Astrocyte of the spinal cord (primary cell): Measurements from ENCODE around the gene CYTH1.

Experiments used
- DNase-seq: peaks from one replicate; pipeline ENCODE4 v3.0.0; 2011; ENCODE audit warnings: low read depth, low spot score
- H3K4me3 ChIP-seq: 2 replicates; pipeline ENCODE4 v1.5.1; 2011; ENCODE audit warnings: low read depth, mild to moderate bottlenecking, low read length, moderate library complexity
- in situ Hi-C: cut with HindIII; loops from 2 replicates; pipeline ENCODE4 v1.10.0; 2017; ENCODE audit warnings: low sequenced_read_pairs
- TF ChIP-seq, protein P1 (sequence below): IDR thresholded peaks from 2 replicates; pipeline ENCODE4 v1.5.1; 2012; ENCODE audit warnings: low read depth, mild to moderate bottlenecking, low read length, inconsistent platforms

Gene CYTH1

DNA sequence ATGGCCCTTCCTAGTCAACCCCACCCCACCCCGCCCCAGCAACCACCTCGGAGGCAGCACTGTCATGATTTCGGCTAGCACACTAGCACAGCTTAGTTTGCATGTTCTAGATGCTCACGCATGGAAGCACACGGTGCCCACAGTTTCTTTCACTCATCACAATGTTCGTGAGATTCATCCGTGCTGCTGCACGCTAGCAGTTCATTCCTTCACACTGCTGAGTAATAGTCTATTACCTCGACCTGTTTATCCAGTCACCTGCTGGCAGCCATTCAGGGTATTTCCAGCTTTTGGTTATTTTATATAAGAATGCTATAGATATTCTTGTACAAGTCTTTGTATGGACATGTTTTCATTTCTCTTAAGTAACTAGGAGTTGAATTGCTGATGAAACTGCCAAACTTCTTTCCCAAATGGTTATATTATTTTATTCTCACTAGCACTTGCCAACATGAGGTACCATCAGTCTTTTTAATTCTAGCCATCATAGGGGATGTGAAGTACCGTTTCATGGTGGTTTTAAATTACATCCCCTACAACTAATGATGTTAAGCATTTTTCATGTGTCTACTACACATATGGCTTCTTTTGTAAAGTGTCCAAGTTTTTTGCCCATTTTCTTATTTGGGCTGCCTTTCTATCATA, 75.7 kb downstream of the CYTH1 start:
- no peak overlapping the region for H3K4me3 ChIP-seq
- in situ Hi-C loops = no loop called here
- TF ChIP-seq, protein P1, sequence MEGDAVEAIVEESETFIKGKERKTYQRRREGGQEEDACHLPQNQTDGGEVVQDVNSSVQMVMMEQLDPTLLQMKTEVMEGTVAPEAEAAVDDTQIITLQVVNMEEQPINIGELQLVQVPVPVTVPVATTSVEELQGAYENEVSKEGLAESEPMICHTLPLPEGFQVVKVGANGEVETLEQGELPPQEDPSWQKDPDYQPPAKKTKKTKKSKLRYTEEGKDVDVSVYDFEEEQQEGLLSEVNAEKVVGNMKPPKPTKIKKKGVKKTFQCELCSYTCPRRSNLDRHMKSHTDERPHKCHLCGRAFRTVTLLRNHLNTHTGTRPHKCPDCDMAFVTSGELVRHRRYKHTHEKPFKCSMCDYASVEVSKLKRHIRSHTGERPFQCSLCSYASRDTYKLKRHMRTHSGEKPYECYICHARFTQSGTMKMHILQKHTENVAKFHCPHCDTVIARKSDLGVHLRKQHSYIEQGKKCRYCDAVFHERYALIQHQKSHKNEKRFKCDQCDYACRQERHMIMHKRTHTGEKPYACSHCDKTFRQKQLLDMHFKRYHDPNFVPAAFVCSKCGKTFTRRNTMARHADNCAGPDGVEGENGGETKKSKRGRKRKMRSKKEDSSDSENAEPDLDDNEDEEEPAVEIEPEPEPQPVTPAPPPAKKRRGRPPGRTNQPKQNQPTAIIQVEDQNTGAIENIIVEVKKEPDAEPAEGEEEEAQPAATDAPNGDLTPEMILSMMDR = no peak
- DNase-seq = peak; percentile 57

- in situ Hi-C loops = no loop called here
- no peak for DNase-seq
- TF ChIP-seq, protein P1 = no peak
- H3K4me3 ChIP-seq = no peak overlapping the region
These were observed 77.0 kb downstream of the CYTH1 start for GRCh38 chr17:78705071-78705470.

- H3K4me3 ChIP-seq = no peak overlapping the region
- in situ Hi-C loops = no loop called here
- no peak for DNase-seq
- TF ChIP-seq, protein P1 = no peak
These were observed 77.5 kb downstream of the CYTH1 start for GRCh38 chr17:78704594-78704993.

- in situ Hi-C loops = no loop called here
- TF ChIP-seq, protein P1 = no peak
- no peak overlapping the region for H3K4me3 ChIP-seq
- DNase-seq = peak; percentile 69
These were observed 84.3 kb downstream of the CYTH1 start for GRCh38 chr17:78697554-78698343.

DNA sequence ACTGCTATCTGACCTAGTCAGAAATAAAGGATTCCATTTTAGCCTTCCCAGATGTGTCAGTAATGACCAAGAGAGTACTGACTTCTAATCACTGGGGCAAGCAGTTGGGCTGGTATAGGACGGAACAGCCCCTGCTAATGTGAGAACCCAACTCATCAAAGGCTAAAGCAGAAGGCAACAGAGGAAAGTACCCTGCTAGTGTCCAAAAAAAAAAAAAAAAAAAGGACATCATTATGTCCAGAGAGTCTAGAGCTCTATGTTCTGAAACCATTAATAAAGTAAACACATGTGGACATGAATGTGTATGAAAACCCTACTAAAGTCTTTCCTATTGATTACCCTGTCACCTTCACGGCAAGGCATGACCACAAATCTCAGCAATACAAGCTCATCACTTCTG, 85.0 kb downstream of the CYTH1 start:
- no peak for DNase-seq
- in situ Hi-C loops = no loop called here
- no peak overlapping the region for H3K4me3 ChIP-seq
- TF ChIP-seq, protein P1 = no peak

GRCh38 chr17:78696016-78696982, 85.8 kb downstream of the CYTH1 start:
- H3K4me3 ChIP-seq = no peak overlapping the region
- DNase-seq = no peak
- TF ChIP-seq, protein P1 = no peak
- in situ Hi-C loops = no loop called here
